GM18870 (cell line): ENCODE measurements around the gene TNN.
A peak's percentile ranks its signal among the peaks of the same experiment; 100 is the strongest.

Experiments used
- ATAC-seq: cut with Tn5 transposase; IDR thresholded peaks from one replicate; pipeline ENCODE4 v1.9.1; 2021; ENCODE audit warnings: moderate library complexity; ENCODE audit not compliant: unreplicated experiment

The TNN gene

DNA sequence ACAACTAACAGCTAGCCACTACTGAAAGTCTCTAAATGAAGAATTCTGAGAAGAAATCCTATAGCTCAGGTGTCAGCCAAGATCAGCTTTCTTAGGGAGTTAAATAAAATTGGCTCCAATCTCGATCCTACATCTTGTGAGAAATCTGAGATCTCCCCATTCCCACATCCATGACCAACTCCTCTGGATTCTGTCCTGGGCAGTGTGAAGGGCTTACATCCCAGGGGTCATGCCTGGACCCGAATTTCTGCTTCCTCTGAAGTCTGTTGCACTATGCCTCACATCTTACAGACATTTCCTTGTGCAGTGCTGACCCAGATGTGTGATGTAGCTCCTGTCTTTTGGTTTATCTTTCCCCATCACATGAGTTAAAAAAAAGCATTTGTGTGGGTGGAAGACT is 4.8 kb upstream of the TNN start:
- no peak for ATAC-seq

DNA sequence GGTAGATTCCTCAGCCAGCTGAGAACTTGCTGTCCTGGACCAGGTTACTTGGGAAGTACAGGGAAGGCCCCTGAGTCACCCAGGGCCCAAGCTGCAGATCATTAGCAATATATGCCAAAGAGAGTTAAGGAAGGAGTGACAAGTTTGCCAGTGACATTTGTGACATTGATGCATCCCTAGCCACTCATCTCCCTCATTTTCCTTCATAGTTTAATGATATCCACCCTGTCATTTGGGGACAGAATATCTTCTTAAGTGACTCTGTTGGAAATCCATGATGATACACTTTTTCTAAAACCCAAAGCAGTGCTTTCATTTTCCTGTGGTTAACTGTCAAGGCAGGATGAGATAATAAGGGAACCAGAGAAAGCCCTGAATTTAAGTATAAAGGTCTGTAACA is 3.2 kb downstream of the TNN start:
- ATAC-seq = no peak

DNA sequence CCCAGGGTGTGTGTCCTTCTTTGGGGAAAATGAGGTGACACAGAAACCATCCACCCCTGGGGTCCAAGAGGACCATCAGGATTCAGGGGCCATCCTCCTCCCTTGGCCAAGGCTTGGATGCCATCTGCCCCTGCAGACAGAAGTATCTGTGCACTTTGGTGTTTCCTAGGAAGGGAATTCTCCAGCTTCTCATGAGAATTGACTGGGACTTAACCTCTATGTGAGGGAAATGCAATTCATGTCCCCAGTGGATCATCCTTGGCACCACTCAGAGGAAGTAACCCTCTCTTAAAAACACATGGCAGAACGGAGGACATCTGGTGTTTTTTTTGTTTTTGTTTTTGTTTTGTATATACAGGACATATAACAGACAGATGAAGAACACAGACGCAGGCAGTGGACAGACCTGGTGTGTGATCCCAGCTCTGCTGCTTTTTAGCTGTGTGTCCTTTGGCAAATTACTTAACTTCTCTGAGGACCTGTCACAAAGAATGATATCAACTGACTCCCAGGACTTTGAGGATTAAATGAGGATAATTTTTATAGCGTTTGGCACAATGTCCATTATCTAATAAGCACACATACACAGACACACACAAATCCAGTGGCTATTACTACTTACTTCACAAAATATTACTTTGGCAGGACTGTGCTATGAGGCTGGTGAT is 3.8 kb downstream of the TNN start:
- ATAC-seq = no peak

DNA sequence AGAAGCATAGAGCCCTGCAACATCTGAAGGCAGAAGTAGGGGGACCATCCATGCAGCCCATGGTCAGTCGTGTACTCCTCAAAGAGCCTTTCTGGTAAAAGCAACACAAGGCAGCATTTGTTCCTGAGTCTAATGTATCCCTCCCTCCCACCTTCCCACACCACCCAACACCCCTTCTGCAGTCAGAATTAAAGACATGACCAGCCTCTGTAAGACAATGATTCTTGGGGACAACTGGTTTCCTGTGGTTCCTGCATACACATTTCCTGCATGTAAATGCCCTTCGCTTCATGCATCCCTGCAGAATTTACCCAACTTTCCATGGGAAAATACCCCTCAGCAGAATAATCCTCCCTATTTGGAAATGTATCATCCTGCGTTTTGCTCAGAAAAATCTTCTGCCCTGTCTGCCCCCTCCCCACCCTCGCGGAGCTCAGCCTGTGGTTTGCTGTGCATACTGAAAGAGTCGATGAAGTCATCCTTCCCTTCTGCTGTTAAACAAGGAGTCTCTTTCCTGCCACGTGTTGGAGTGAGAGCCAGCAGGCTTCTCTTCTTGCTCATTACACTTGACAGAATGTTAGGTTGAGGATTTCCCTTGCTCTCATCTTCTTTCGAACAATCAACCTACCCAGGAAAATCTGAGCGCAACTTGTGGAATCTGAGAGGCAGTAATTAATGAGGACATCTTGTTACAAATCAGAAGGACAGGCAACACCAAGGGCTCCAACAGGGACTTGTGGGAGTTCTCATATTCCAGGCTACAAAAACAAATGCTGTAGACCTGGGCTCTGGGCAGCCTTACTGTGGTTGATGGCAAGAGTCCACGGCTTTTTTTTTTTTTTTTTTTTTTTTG is 4.7 kb downstream of the TNN start:
- peak; percentile 73 for ATAC-seq

DNA sequence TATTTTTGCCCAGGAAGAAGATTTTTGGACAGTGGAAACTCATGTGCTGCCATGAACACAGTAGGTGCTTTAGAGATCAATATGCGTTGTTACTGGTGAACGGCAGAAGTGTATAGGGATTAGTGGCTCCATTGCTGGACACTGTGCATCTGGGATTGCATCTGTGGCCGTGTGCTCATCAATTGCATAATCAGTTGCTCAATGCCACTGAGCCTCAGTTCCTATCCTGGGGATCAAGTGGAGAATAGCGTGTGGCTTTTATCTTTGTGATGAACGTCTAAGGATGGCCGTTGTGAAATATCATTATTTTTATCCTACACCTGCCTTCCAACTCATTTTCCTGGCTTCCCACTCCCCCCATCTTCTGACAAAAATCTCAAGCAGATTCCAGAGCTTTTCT is 5.4 kb downstream of the TNN start:
- ATAC-seq = no peak

DNA sequence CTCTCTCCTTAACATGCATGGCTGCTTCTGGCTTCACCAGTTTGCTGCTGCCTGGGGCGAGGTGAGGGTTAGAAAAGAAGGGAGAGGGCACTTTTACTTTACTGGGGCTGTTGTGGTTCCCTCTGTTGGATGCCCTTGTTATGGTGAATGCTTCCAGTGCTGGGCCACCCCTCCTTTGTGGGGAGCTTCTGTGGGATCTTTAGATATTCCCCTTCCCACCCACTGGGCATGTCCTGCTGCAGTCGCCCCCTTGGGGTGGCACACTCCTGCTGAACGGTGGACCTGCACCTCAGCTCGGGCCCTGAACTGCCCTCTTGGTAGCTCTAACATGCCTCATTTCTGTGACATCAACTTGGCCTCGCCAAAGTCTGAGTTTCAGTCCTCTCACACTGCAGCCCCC is 6.0 kb downstream of the TNN start:
- no peak for ATAC-seq

DNA sequence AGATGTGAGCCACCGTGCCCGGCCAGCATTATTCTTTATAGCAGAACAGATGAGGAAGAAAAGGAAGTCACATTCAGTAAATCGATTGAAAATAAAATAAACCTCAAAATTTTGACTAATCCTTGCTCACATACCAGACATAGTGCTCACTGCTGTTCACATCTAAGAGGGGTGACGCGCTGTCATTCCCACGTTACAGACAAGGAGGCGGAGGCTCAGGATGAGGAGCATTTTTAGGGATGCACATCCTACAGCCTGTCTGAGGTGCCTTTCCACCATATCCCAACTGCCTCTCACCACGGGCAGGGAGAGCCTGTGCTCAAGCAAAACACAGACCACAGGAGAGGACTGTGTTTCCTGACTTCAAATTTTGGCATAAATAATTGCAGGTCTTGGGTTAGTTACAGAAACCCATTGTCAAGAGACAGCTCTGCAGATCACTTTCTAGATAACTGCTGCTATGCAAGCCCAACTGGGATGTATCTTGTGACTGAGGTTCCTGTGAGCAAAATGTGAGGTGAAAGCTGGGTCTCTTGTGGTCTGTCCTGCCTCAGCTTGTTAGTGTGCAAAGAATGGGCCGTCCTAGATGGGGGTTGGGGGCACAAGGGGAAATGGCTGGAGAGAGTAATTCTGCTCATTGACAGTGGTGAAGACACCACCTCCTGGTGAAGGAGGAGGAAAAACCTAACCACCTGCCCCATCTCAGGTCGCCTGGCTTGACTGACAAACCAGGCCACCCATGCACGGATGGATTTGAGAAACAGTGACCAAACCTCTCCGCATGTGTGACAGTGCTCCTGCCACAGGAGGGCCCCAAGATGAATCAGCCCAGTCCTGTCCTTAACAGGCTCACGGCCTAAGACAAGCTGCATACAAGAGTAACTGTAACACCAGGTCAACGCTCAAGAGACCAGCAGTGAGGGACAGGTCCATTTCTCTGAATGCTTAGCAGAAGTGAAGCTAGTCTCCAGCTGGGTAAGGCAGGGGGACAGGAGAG is 8.2 kb downstream of the TNN start:
- ATAC-seq = peak; percentile 42

DNA sequence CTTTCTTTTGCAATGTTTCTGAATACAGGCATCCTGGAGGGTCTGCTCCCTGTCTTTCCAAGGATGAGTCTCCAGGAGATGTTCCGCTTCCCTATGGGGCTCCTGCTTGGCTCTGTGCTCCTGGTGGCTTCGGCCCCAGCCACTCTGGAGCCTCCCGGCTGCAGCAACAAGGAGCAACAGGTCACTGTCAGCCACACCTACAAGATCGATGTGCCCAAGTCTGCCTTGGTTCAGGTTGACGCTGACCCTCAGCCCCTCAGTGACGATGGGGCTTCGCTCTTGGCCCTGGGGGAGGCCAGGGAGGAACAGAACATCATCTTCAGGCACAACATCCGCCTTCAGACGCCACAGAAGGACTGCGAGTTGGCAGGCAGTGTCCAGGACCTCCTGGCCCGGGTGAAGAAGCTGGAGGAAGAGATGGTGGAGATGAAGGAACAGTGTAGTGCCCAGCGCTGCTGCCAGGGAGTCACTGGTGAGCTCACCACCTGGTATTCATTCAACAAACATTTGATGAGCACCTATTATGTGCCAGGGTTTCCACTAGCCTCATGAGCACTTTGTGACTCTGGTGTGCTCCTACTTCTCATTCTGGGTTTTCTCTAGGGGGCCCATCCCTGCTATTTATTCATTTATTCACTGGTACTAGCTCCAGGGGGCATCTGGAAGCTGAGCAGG is 9.9 kb downstream of the TNN start:
- no peak for ATAC-seq

DNA sequence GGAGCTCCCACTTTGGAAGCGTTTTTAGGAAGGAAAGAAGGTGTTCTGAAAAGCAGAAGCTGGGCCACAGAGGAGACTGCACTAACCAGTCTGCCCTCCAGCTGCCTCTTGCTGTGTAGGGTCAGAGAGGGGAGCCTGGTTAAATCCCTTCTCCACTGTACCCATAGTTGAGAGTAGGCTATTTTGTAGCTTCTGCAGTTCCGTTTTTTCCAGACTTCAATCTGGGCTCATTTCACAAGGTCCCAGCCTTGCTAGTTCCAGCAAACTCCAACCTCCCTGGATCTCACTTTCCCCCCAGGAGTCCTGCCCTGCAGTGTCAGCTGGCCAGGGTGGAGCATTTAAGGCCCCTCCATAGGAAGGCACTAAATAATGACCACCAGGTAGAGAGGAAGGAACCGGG is 11.0 kb downstream of the TNN start:
- ATAC-seq = no peak

DNA sequence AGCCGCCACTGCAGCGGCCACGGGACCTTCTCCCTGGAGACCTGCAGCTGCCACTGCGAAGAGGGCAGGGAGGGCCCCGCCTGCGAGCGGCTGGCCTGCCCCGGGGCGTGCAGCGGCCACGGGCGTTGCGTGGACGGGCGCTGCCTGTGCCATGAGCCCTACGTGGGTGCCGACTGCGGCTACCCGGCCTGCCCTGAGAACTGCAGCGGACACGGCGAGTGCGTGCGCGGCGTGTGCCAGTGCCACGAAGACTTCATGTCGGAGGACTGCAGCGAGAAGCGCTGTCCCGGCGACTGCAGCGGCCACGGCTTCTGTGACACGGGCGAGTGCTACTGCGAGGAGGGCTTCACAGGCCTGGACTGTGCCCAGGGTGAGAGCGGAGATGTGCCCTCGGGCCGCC is 11.7 kb downstream of the TNN start:
- no peak for ATAC-seq

DNA sequence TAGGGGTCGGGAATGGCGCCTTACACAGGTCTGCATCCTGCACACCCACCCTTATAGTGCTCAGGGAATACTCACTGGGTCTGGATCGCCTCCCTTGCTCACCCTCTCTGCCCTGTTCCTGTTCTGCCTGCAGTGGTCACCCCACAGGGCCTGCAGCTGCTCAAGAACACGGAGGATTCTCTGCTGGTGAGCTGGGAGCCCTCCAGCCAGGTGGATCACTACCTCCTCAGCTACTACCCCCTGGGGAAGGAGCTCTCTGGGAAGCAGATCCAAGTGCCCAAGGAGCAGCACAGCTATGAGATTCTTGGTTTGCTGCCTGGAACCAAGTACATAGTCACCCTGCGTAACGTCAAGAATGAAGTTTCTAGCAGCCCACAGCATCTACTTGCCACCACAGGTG is 12.4 kb downstream of the TNN start:
- no peak for ATAC-seq

DNA sequence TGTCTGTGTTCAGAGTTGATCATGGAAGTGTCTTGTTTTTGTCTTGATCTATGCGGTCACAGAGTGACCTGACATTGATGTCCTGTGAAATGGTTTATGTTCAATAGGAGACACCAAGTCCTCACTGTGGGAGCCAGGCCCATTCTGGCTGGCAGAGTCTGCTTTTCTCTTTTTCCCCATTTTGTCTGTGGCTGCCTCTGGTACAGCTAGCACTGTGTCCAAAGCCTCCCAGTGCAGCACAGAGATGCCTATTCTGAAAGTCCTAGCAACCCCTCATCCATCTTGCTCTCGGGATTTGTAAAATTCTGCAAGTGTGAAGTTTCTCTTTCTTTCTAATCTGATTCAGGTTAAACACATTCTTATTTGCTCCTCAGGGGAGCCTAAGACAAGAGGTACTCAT is 14.3 kb downstream of the TNN start:
- ATAC-seq = no peak

DNA sequence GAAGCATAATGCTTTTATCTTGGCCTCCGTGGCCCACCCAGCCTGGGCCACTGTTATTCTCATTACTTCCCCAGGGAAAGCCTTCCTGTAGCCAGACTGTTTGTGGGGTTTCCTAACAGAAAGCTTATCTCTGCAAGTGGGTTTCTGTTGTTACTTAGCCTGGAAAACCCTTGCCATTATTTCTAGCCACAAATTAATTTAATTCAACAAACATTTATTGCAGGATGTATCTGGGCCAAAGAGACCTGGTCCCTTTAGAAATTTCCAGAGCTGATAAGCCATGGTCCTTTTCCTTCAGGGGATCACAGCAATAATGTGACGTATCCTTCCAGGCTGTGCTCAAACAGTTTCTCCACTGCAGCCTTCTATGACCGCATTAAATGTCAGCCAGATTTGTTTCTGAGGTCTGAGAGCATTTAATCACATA is 20.9 kb downstream of the TNN start:
- ATAC-seq = no peak

DNA sequence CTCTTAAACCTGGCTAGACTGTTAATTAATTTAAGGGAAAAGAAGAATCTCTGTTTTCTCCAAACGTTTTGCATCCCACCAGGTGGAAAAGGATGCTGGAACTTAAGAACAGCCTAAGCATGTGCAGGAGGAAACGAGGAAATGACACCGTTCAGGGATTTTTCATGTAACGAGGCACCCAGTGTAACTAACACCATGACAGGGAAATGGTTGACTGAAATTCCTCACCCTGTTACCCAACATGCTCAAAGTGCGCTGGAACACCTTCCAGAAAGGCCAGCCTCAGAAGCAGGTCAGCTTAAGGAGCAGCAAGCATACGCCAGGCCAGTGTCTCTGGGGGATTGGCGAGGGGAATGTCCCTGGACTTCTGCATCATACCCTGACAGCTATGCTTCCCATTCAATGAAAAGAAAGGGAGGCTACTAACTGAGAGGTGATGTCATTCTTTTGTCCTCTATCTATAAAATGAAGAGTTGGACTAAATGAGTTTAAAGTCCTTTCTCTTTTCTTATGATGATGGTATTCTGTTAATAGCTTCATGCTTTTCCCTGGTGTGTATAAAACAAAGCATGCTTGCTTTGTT is 21.6 kb downstream of the TNN start:
- no peak for ATAC-seq

DNA sequence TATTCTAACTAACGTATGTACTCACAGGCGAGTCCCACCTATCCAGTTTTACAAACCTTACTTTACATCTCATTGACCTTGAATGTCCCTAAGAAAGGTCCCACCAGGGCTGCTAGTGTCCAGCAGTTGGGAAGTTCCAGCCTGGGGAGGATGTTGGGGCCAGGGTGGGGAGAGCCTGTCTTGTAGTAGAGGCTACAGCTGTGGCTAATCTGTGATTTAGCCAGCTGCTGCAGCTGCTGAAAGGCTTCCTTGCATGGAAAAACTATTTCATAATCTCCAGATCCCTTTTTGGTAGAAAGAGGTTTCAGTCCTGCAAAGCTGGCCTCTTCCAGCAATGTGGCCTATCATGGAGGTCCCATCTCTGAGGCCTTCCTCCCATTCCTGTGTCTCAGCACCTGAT is 23.1 kb downstream of the TNN start:
- no peak for ATAC-seq

DNA sequence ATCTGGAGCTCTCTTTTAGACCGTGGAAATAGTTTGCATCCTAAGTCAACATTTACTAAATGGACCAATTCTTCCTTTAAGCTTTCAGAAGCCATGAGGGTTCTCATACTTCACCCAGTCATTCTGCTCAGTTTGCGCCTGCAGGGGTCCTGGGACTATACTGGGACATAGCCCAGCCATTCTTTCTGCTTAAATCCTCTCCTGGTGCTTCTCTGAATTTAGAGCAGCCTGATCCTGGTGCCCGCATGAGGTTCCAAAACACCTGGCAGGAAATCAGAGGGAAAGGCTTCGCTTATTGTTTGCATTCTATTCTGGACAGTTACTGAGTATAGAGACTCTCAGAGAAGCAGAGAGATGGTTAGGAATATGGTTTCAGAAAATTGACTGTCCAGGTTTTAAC is 27.0 kb downstream of the TNN start:
- no peak for ATAC-seq

DNA sequence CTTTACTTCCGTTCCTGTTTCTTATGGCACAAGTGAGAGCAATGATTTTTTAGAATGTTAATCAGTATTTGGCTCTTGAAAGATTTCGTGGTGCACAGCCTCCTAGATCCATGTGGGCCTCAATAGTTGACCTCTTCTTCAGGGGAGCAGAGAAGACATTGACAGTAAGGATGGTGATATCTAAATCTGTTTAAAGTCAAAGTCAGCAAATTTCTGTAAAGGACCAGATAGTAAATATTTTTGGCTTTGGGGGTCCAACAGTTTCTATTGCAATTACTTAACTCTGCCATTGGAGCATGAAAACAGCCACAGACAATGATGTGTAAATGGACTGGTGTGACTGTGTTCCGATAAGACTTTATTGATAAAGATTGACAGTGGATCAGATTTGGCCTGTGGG is 27.4 kb downstream of the TNN start:
- no peak for ATAC-seq

DNA sequence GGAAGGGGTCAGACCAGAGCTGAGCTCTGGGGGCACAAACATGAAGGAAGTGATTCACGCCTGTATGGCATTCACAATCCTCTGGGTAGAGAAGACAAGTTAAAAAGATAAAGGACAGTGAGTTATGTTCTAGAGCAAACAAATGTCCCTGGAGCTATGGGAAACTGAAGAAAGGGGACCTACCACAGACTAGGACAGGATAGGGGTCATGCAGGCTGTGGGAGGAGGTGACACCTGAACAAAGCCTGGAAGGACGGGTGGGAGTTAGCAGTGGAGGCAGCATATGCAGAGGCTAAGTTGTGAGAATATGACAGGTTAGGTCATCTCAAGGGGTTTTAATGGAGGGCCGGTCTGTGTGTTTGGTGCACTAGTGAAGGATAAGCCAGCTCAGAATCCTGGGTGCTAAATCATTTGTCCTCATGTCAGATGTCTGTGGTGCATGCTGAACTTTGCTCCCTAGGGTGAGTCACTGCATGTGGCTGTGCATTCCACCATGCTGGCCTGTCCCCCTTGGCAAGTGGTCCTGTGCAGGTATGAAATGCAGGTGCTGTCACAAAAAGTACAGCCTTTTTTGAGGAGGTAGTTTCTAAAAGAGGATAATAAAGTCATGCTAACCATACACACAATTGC is 28.5 kb downstream of the TNN start:
- ATAC-seq = no peak

DNA sequence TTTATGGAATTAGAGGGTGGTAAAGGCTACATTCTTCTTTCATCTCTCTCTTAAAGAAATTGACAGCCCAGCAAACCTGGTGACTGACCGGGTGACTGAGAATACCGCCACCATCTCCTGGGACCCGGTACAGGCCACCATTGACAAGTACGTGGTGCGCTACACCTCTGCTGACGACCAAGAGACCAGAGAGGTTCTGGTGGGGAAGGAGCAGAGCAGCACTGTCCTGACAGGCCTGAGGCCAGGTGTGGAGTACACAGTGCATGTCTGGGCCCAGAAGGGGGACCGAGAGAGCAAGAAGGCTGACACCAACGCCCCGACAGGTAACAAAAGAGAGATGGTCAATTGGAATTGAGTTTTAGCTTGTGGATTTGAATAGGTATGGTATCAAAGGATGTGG is 29.7 kb downstream of the TNN start:
- ATAC-seq = no peak

DNA sequence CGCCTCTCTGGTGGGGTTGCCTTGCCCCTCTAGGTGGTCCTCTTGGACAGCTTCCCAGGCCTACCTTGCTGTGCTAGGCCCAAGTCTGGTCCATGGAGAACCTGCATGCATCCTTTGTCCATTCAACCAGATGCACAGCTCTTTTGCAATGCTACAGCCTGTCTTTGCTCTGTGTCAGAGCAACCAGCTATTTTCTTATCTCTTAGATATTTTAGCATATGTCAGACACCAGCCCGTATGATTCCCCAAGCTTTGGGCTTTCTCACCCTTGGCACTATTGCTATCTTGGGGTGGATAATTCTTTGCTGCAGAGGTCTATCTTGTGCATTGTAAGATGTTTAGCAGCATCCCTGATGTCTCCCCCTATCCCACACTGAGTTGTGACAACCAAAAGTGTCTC is 32.3 kb downstream of the TNN start:
- no peak for ATAC-seq
